WTC11 (cell line): Measurements from ENCODE around the gene CFAP221. TPM values are rescaled to one million over a fixed set of nuclear protein-coding genes. Genes with fewer than 3 reads are reported as not detected.

Experiments
- ATAC-seq: fragments of 200-7000 bp; cut with Tn5 transposase; 2 replicates; pipeline ENCODE4 v1.10.0; 2021; ENCODE audit warnings: mild to moderate bottlenecking, moderate library complexity
- CTCF ChIA-PET: fragments of 300-600 bp; sonication (Branson Sonifier 250); formaldehyde crosslinking; loops from one replicate; lab custom pipeline; 2021; ENCODE audit warnings: antibody characterized with exemption; lab: Charles Lee
- POLR2A ChIA-PET: fragments of 350-600 bp; sonication (Branson Sonifier 250); formaldehyde crosslinking; loops from one replicate; lab custom pipeline; 2021; ENCODE audit warnings: antibody characterized with exemption; lab: Charles Lee
- DNase-seq: peaks from one replicate; pipeline ENCODE4 v3.0.0; 2021; ENCODE audit warnings: low spot score
- H3K27ac Mint-ChIP-seq: 2 replicates; pipeline ENCODE4 v1.8.0; 2021; ENCODE audit warnings: mixed read lengths
- H3K27me3 Mint-ChIP-seq: 2 replicates; pipeline ENCODE4 v1.8.0; 2021; ENCODE audit warnings: low read depth, mild to moderate bottlenecking, moderate library complexity, mixed read lengths
- H3K36me3 Mint-ChIP-seq: 2 replicates; pipeline ENCODE4 v1.8.0; 2021; ENCODE audit warnings: mixed read lengths
- H3K4me1 Mint-ChIP-seq: 2 replicates; pipeline ENCODE4 v1.8.0; 2022; ENCODE audit warnings: mixed read lengths
- H3K4me3 Mint-ChIP-seq: 2 replicates; pipeline ENCODE4 v1.8.0; 2021; ENCODE audit warnings: mild to moderate bottlenecking, moderate library complexity, mixed read lengths
- H3K9me3 Mint-ChIP-seq: 2 replicates; pipeline ENCODE4 v1.8.0; 2021; ENCODE audit warnings: mixed read lengths
- CREB1 ChIP-seq: sonication (generic); formaldehyde crosslinking; IDR thresholded peaks from 2 replicates; pipeline ENCODE4 v1.8.0; 2023; ENCODE audit warnings: mild to moderate bottlenecking, missing genetic modification reagents
- EMX1 ChIP-seq: fragments of 250-450 bp; sonication (Bioruptor Pico); IDR thresholded peaks from 2 replicates; pipeline ENCODE4 v1.8.0; 2021; ENCODE audit warnings: mild to moderate bottlenecking
- ETV6 ChIP-seq: sonication (generic); formaldehyde crosslinking; IDR thresholded peaks from 2 replicates; pipeline ENCODE4 v1.8.1; 2022; ENCODE audit warnings: mild to moderate bottlenecking, missing genetic modification reagents
- GTF2I ChIP-seq: fragments of 250-450 bp; sonication (Bioruptor Pico); conservative IDR thresholded peaks from 2 replicates; pipeline ENCODE4 v1.4.0; 2021; ENCODE audit warnings: mild to moderate bottlenecking
- HMGA2 ChIP-seq: fragments of 250-450 bp; sonication (Bioruptor Pico); IDR thresholded peaks from 2 replicates; pipeline ENCODE4 v1.4.0; 2021; ENCODE audit warnings: mild to moderate bottlenecking, moderate library complexity
- NFE2L1 ChIP-seq: sonication (generic); formaldehyde crosslinking; IDR thresholded peaks from 2 replicates; pipeline ENCODE4 v1.8.1; 2023; ENCODE audit warnings: missing genetic modification reagents
- NR2C2 ChIP-seq: sonication (generic); formaldehyde crosslinking; IDR thresholded peaks from 2 replicates; pipeline ENCODE4 v1.8.0; 2022; ENCODE audit warnings: mild to moderate bottlenecking, missing genetic modification reagents
- SOX15 ChIP-seq: fragments of 250-450 bp; sonication (Bioruptor Pico); IDR thresholded peaks from 2 replicates; pipeline ENCODE4 v1.9.0; 2021; ENCODE audit warnings: mild to moderate bottlenecking
- SP1 ChIP-seq: sonication (generic); formaldehyde crosslinking; conservative IDR thresholded peaks from 2 replicates; pipeline ENCODE4 v1.8.1; 2022; ENCODE audit warnings: missing genetic modification reagents
- TEAD4 ChIP-seq: sonication (generic); formaldehyde crosslinking; IDR thresholded peaks from 2 replicates; pipeline ENCODE4 v1.8.0; 2022; ENCODE audit warnings: mild to moderate bottlenecking, missing genetic modification reagents
- ZNF121 ChIP-seq: sonication (generic); formaldehyde crosslinking; IDR thresholded peaks from 2 replicates; pipeline ENCODE4 v1.8.0; 2023; ENCODE audit warnings: missing genetic modification reagents
- ZNF232 ChIP-seq: sonication (generic); formaldehyde crosslinking; IDR thresholded peaks from 2 replicates; pipeline ENCODE4 v1.8.0; 2022; ENCODE audit warnings: mild to moderate bottlenecking, missing genetic modification reagents
- ZNF317 ChIP-seq: sonication (generic); formaldehyde crosslinking; IDR thresholded peaks from 2 replicates; pipeline ENCODE4 v1.8.1; 2023; ENCODE audit warnings: low read depth, mild to moderate bottlenecking, moderate library complexity, missing genetic modification reagents, borderline replicate concordance
- total RNA-seq: library from RNA; stranded (reverse); gene quantifications from 3 replicates; pipeline ENCODE4 v1.2.3, GENCODE V29; 2021
- TF ChIP-seq, protein P1 (sequence below): sonication (generic); formaldehyde crosslinking; IDR thresholded peaks from 2 replicates; pipeline ENCODE4 v1.8.1; 2022; ENCODE audit warnings: missing genetic modification reagents, borderline replicate concordance
- TF ChIP-seq, protein P2 (sequence below): sonication (generic); formaldehyde crosslinking; IDR thresholded peaks from 2 replicates; pipeline ENCODE4 v1.8.0; 2022; ENCODE audit warnings: mild to moderate bottlenecking, missing genetic modification reagents
- TF ChIP-seq, protein P3 (sequence below): sonication (generic); formaldehyde crosslinking; IDR thresholded peaks from 2 replicates; pipeline ENCODE4 v1.8.1; 2023; ENCODE audit warnings: mild to moderate bottlenecking, missing genetic modification reagents
- TF ChIP-seq, protein P4 (sequence below): fragments of 200-600 bp; IDR thresholded peaks from 2 replicates; pipeline ENCODE4 v1.8.0; 2022; ENCODE audit warnings: antibody characterized with exemption
- TF ChIP-seq, protein P5 (sequence below): sonication (generic); formaldehyde crosslinking; IDR thresholded peaks from 2 replicates; pipeline ENCODE4 v1.8.1; 2022; ENCODE audit warnings: low read depth, mild to moderate bottlenecking, moderate library complexity, missing genetic modification reagents, borderline replicate concordance
- TF ChIP-seq, protein P6 (sequence below): sonication (generic); formaldehyde crosslinking; IDR thresholded peaks from 2 replicates; pipeline ENCODE4 v1.8.1; 2022; ENCODE audit warnings: mild to moderate bottlenecking, missing genetic modification reagents, moderate library complexity, borderline replicate concordance
- TF ChIP-seq, protein P7 (sequence below): sonication (generic); formaldehyde crosslinking; IDR thresholded peaks from 2 replicates; pipeline ENCODE4 v1.8.0; 2022; ENCODE audit warnings: mild to moderate bottlenecking, missing genetic modification reagents
- TF ChIP-seq, protein P8 (sequence below): sonication (generic); formaldehyde crosslinking; IDR thresholded peaks from 2 replicates; pipeline ENCODE4 v1.8.1; 2023; ENCODE audit warnings: mild to moderate bottlenecking, missing genetic modification reagents, borderline replicate concordance

The CFAP221 gene
- total RNA-seq, 1 experiment from 2014 or later = 0.35 TPM

DNA sequence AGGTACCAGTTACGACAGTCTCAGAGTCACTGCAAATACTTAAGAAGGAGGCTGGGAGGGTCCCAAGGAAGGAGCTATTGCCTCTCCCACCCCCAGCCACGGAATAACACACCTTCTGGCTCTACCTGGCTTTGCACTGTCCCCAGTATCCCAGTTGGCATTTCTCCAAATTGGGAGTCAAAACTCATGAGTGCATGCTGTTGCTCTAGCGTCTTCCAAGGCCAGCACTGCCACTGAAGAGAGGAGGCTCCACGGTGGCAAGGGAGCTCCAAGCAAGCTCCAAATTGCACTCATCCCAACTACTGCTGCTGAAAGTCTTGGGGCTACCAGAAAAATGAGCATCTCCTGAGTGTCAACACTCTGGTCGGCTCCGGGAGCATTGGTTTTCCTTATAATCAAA lies 21.6 kb upstream of the CFAP221 start:
- Mint-ChIP-seq H3K4me1 (peaks cover 21% of the 10 kb centered on the region), H3K9me3 (no peaks in the 10 kb centered on the region), H3K36me3 (no peaks in the 10 kb centered on the region), H3K4me3 (peak overlapping the region; percentile 37; the same call in 1 of the 2 replicates)
- DNase-seq = no peak
- CTCF ChIA-PET = interaction anchor here (0.7 kb wide), 1 partner anchor 42 kb away, joined by 3 read pairs; no protein-coding TSS in a partner anchor
- TF ChIP-seq GTF2I (no peak), NFE2L1 (CRISPR knock-in tag) (no peak), CREB1 (CRISPR knock-in tag) (no peak), SOX15 (CRISPR knock-in tag) (no peak), TEAD4 (CRISPR knock-in tag) (no peak), SP1 (no peak), NR2C2 (CRISPR knock-in tag) (no peak), ZNF121 (CRISPR knock-in tag) (no peak), ETV6 (no peak), ZNF232 (no peak), ZNF317 (CRISPR knock-in tag) (no peak), EMX1 (CRISPR knock-in tag) (no peak)
- TF ChIP-seq, protein P1, sequence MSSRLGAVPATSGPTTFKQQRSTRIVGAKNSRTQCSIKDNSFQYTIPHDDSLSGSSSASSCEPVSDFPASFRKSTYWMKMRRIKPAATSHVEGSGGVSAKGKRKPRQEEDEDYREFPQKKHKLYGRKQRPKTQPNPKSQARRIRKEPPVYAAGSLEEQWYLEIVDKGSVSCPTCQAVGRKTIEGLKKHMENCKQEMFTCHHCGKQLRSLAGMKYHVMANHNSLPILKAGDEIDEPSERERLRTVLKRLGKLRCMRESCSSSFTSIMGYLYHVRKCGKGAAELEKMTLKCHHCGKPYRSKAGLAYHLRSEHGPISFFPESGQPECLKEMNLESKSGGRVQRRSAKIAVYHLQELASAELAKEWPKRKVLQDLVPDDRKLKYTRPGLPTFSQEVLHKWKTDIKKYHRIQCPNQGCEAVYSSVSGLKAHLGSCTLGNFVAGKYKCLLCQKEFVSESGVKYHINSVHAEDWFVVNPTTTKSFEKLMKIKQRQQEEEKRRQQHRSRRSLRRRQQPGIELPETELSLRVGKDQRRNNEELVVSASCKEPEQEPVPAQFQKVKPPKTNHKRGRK (CRISPR knock-in tag) = no peak
- TF ChIP-seq, protein P2, sequence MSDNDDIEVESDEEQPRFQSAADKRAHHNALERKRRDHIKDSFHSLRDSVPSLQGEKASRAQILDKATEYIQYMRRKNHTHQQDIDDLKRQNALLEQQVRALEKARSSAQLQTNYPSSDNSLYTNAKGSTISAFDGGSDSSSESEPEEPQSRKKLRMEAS (CRISPR knock-in tag) = no peak
- TF ChIP-seq, protein P3, sequence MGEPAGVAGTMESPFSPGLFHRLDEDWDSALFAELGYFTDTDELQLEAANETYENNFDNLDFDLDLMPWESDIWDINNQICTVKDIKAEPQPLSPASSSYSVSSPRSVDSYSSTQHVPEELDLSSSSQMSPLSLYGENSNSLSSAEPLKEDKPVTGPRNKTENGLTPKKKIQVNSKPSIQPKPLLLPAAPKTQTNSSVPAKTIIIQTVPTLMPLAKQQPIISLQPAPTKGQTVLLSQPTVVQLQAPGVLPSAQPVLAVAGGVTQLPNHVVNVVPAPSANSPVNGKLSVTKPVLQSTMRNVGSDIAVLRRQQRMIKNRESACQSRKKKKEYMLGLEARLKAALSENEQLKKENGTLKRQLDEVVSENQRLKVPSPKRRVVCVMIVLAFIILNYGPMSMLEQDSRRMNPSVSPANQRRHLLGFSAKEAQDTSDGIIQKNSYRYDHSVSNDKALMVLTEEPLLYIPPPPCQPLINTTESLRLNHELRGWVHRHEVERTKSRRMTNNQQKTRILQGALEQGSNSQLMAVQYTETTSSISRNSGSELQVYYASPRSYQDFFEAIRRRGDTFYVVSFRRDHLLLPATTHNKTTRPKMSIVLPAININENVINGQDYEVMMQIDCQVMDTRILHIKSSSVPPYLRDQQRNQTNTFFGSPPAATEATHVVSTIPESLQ (CRISPR knock-in tag) = no peak
- TF ChIP-seq, protein P4, sequence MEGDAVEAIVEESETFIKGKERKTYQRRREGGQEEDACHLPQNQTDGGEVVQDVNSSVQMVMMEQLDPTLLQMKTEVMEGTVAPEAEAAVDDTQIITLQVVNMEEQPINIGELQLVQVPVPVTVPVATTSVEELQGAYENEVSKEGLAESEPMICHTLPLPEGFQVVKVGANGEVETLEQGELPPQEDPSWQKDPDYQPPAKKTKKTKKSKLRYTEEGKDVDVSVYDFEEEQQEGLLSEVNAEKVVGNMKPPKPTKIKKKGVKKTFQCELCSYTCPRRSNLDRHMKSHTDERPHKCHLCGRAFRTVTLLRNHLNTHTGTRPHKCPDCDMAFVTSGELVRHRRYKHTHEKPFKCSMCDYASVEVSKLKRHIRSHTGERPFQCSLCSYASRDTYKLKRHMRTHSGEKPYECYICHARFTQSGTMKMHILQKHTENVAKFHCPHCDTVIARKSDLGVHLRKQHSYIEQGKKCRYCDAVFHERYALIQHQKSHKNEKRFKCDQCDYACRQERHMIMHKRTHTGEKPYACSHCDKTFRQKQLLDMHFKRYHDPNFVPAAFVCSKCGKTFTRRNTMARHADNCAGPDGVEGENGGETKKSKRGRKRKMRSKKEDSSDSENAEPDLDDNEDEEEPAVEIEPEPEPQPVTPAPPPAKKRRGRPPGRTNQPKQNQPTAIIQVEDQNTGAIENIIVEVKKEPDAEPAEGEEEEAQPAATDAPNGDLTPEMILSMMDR = no peak
- TF ChIP-seq, all 79 proteins: peak for 0
- no peak for ATAC-seq
- H3K27ac Mint-ChIP-seq = no peak overlapping the region
- POLR2A ChIA-PET = interaction anchor here (1.3 kb wide), 1 partner anchor 88 kb away, joined by 4 read pairs; no protein-coding TSS in a partner anchor
- peaks cover 68% of the 10 kb centered on the region for H3K27me3 Mint-ChIP-seq

DNA sequence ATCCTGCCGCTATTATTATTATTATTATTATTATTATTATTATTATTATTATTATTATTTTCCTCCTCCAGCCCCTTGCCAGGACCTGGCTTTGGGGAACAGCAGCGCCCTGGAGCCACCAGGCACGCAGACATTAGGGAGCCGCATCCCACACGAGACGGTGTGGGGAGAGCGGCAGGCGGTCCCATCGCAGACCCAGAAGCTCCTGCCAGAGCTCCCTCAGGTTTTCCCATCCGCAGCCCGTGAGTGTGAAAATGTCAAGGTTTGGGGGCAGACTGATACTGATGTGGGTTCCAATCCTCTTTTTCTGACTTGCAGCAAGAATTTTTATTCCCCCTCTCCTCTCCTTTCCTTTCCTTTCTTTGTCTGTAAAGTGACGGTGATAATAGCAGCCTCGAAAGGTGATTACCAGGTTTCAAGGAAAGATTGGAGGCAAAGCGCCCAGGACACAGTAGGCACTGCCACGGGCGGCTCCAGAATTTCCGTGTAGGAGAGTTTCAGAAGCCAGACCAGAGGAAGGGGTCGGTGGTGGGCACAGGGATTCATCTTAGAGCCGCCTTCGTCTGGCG lies 20.8 kb upstream of the CFAP221 start:
- Mint-ChIP-seq H3K27ac (no peak overlapping the region), H3K36me3 (no peaks in the 10 kb centered on the region), H3K27me3 (peaks cover 63% of the 10 kb centered on the region), H3K4me3 (peak overlapping the region; percentile 74), H3K9me3 (no peaks in the 10 kb centered on the region), H3K4me1 (peaks cover 25% of the 10 kb centered on the region)
- POLR2A ChIA-PET = interaction anchor here (1.3 kb wide), 1 partner anchor 89 kb away, joined by 4 read pairs; no protein-coding TSS in a partner anchor
- DNase-seq = no peak
- peak; percentile 4; the same call in 1 of the 2 replicates for ATAC-seq
- CTCF ChIA-PET = interaction anchor here (0.8 to 2.6 kb wide), 3 partner anchors 9 to 47 kb away, joined by 3 to 13 read pairs (median 8); no protein-coding TSS in a partner anchor
- TF ChIP-seq, protein P5, sequence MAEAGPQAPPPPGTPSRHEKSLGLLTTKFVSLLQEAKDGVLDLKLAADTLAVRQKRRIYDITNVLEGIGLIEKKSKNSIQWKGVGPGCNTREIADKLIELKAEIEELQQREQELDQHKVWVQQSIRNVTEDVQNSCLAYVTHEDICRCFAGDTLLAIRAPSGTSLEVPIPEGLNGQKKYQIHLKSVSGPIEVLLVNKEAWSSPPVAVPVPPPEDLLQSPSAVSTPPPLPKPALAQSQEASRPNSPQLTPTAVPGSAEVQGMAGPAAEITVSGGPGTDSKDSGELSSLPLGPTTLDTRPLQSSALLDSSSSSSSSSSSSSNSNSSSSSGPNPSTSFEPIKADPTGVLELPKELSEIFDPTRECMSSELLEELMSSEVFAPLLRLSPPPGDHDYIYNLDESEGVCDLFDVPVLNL (CRISPR knock-in tag) = no peak
- TF ChIP-seq, protein P6, sequence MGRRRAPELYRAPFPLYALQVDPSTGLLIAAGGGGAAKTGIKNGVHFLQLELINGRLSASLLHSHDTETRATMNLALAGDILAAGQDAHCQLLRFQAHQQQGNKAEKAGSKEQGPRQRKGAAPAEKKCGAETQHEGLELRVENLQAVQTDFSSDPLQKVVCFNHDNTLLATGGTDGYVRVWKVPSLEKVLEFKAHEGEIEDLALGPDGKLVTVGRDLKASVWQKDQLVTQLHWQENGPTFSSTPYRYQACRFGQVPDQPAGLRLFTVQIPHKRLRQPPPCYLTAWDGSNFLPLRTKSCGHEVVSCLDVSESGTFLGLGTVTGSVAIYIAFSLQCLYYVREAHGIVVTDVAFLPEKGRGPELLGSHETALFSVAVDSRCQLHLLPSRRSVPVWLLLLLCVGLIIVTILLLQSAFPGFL = no peak
- TF ChIP-seq HMGA2 (CRISPR knock-in tag) = peak; percentile 54; the same call in 1 of the 2 replicates
- TF ChIP-seq, protein P7, sequence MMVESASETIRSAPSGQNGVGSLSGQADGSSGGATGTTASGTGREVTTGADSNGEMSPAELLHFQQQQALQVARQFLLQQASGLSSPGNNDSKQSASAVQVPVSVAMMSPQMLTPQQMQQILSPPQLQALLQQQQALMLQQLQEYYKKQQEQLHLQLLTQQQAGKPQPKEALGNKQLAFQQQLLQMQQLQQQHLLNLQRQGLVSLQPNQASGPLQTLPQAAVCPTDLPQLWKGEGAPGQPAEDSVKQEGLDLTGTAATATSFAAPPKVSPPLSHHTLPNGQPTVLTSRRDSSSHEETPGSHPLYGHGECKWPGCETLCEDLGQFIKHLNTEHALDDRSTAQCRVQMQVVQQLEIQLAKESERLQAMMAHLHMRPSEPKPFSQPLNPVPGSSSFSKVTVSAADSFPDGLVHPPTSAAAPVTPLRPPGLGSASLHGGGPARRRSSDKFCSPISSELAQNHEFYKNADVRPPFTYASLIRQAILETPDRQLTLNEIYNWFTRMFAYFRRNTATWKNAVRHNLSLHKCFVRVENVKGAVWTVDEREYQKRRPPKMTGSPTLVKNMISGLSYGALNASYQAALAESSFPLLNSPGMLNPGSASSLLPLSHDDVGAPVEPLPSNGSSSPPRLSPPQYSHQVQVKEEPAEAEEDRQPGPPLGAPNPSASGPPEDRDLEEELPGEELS (CRISPR knock-in tag) = no peak
- TF ChIP-seq, protein P8, sequence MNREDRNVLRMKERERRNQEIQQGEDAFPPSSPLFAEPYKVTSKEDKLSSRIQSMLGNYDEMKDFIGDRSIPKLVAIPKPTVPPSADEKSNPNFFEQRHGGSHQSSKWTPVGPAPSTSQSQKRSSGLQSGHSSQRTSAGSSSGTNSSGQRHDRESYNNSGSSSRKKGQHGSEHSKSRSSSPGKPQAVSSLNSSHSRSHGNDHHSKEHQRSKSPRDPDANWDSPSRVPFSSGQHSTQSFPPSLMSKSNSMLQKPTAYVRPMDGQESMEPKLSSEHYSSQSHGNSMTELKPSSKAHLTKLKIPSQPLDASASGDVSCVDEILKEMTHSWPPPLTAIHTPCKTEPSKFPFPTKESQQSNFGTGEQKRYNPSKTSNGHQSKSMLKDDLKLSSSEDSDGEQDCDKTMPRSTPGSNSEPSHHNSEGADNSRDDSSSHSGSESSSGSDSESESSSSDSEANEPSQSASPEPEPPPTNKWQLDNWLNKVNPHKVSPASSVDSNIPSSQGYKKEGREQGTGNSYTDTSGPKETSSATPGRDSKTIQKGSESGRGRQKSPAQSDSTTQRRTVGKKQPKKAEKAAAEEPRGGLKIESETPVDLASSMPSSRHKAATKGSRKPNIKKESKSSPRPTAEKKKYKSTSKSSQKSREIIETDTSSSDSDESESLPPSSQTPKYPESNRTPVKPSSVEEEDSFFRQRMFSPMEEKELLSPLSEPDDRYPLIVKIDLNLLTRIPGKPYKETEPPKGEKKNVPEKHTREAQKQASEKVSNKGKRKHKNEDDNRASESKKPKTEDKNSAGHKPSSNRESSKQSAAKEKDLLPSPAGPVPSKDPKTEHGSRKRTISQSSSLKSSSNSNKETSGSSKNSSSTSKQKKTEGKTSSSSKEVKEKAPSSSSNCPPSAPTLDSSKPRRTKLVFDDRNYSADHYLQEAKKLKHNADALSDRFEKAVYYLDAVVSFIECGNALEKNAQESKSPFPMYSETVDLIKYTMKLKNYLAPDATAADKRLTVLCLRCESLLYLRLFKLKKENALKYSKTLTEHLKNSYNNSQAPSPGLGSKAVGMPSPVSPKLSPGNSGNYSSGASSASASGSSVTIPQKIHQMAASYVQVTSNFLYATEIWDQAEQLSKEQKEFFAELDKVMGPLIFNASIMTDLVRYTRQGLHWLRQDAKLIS (CRISPR knock-in tag) = no peak
